ENCODE results near the gene TAAR8.
"Not testable (repeated sequence)": the region's sequence is repeated elsewhere in the genome, so short reads cannot be mapped to it uniquely, and the experiment has no call there.

TAAR8 gene

GRCh38 chr6:132537977-132538376 lies 14.5 kb upstream of the TAAR8 start, which contains the start of gene TAAR9:
TSS of gene TAAR9 (plus strand) at chr6:132538277. CDS start at chr6:132538290, 13 bp downstream.
- no peak within 1 kb of the TSS for H3K4me3 ChIP-seq (ENCODE audit: control insufficient read depth, low read depth, low read length)
- no peak for DNase-seq (ENCODE audit: low read depth)
- TF ChIP-seq CTCF (IDR thresholded peaks at IDR 0.05; ENCODE audit: control insufficient read depth, insufficient read depth, low read depth, low read length, missing control alignments), result no peak

- DNase-seq (ENCODE audit: low read depth), result no peak
- no peak overlapping the region for H3K4me3 ChIP-seq (ENCODE audit: control insufficient read depth, low read depth, low read length)
- no peak for TF ChIP-seq CTCF (IDR thresholded peaks at IDR 0.05; ENCODE audit: control insufficient read depth, insufficient read depth, low read depth, low read length, missing control alignments)
These were observed 7.6 kb upstream of the TAAR8 start for GRCh38 chr6:132544826-132545225.

- no peak for DNase-seq (ENCODE audit: low read depth)
- TF ChIP-seq CTCF (IDR thresholded peaks at IDR 0.05; ENCODE audit: control insufficient read depth, insufficient read depth, low read depth, low read length, missing control alignments), result no peak
- no peak overlapping the region for H3K4me3 ChIP-seq (ENCODE audit: control insufficient read depth, low read depth, low read length)
These were observed 3.6 kb upstream of the TAAR8 start for GRCh38 chr6:132548746-132549463.

- H3K4me3 ChIP-seq (ENCODE audit: control insufficient read depth, low read depth, low read length), result no peak overlapping the region
- DNase-seq (ENCODE audit: low read depth), result no peak
- TF ChIP-seq CTCF (IDR thresholded peaks at IDR 0.05; ENCODE audit: control insufficient read depth, insufficient read depth, low read depth, low read length, missing control alignments), result no peak
These were observed 1.3 kb upstream of the TAAR8 start for GRCh38 chr6:132551214-132551613.

- H3K4me3 ChIP-seq (ENCODE audit: control insufficient read depth, low read depth, low read length); DNase-seq (ENCODE audit: low read depth): not testable (repeated sequence)
These were observed 7.6 kb downstream of the TAAR8 start for GRCh38 chr6:132560087-132560486.

GRCh38 chr6:132566404-132566803 lies 13.9 kb downstream of the TAAR8 start:
- no peak for TF ChIP-seq CTCF (IDR thresholded peaks at IDR 0.05; ENCODE audit: control insufficient read depth, insufficient read depth, low read depth, low read length, missing control alignments)
- no peak for DNase-seq (ENCODE audit: low read depth)
- no peak overlapping the region for H3K4me3 ChIP-seq (ENCODE audit: control insufficient read depth, low read depth, low read length)

- TF ChIP-seq CTCF (IDR thresholded peaks at IDR 0.05; ENCODE audit: control insufficient read depth, insufficient read depth, low read depth, low read length, missing control alignments), result no peak
- no peak overlapping the region for H3K4me3 ChIP-seq (ENCODE audit: control insufficient read depth, low read depth, low read length)
- DNase-seq (ENCODE audit: low read depth), result no peak
These were observed 15.1 kb downstream of the TAAR8 start for GRCh38 chr6:132567566-132567965.

All from AG09309 (cell line).